Activated T-cell treated with anti-CD3 and anti-CD28 coated beads for 48 hours (primary cell): ENCODE results near the gene TOMM20L.

Experiments
- DNase-seq: peaks from one replicate; pipeline ENCODE4 v3.0.0-alpha.2; 2020; ENCODE audit warnings: low read depth

Gene TOMM20L

GRCh38 chr14:58427281-58428117 lies 31.8 kb downstream of the TOMM20L start, which contains the start of the genes KIAA0586 and TIMM9:
Gene KIAA0586 (plus strand): TSS chr14:58427719. CDS start chr14:58428265, 546 bp downstream.
Gene TIMM9 (minus strand): TSS chr14:58427531. CDS start chr14:58411945, 15,586 bp downstream.
- DNase-seq: peak; percentile 90

- DNase-seq: no peak
Measured at GRCh38 chr14:58428118-58428683, 32.5 kb downstream of the TOMM20L start.

- DNase-seq: no peak
Measured at GRCh38 chr14:58430156-58430555, 34.4 kb downstream of the TOMM20L start.

GRCh38 chr14:58439476-58439875 lies 43.7 kb downstream of the TOMM20L start:
- no peak for DNase-seq

- DNase-seq: no peak
Measured at GRCh38 chr14:58444627-58445026, 48.9 kb downstream of the TOMM20L start.

GRCh38 chr14:58455593-58456265 lies 60.0 kb downstream of the TOMM20L start:
- no peak for DNase-seq
